HG02798 (cell line): ENCODE measurements around the gene TRRAP.

ENCODE experiments used
- ATAC-seq: cut with Tn5 transposase; IDR thresholded peaks from one replicate; pipeline ENCODE4 v1.9.1; 2021; ENCODE audit warnings: mild to moderate bottlenecking; ENCODE audit not compliant: unreplicated experiment, poor library complexity

Gene TRRAP

DNA sequence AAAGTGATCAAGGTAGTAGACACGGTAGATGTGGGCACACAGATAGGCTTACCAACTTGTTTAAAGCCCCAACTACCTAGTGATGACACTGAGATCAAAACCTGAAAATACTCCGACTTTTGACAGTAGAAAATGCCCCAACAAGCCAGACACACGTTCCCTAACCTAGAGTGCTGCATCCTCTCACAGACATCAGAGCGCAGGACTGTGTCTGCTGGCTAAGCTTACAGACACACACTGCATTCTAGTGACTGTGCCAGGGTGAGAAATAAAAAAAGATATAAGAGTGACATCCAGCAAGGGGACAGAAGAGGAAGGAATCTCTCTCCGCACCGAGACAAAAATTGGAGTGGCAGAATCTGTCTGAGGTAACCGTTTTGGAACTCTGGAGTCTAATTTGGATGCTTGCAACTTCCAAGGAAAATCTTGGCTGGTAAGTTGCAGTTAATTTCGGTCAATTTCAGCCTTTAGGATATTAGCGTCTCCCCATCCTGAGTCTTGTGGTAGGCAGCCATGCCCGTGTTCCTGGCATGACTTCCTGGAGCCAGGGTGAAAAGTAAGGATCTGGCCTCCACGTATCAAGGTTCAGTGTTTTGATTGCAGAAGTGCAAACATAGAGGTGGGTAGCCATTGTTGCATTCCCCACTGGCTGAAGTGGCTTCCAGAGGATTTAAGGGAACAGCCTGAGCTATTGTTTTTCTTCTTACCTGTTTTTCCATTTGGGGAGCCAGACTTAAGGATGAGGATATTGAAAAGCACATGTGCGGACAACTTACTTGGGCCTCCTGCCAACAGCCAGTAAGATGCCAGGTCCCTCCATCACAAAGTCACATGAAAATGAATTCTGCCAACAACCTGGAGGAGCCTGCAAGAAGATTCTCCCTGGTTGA, 141.4 kb downstream of the TRRAP start:
- ATAC-seq: no peak

DNA sequence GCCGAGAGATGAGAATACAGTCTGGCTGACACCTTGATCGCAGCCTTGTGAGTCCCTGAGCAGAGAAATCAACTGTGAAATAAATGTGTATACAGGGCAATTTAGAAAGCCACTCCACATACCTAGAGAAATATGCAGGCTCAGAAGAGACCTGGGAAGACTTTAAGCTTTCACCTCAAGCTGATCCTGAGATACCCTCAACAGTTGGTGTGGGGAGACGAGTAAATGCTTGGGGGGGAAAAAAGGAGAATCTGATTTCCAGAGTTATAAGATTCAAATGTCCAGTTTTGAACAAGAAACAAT, 142.0 kb downstream of the TRRAP start:
- no peak for ATAC-seq

DNA sequence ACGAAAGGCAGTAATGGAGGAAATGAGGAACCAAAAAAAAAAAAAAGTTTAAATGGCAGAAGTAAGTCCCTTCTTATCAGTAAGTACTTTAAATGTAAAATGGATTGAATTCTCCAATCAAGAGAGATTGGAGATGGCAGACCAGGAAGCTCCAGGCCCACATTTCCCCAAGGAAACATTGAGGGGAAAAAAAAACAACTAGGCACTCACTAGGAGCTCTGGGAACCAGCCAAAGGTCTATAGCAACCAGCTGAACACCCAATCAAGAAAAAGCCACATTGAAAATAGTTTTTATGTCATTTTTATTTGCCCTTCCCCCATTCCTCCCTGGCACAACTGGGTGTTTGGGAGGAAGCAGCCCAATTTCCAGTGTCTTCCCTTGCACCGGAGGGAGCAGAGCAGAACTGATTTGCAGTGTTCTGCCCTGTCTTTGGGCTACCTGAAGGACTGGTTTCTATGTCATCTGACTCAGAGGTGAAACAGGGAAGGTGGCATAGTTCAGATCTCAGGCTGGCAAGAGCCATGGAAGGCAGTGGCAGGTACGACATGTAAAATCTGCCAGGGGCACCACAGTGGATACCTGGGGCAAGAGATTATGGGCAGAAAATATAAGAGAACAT, 143.7 kb downstream of the TRRAP start:
- no peak for ATAC-seq

DNA sequence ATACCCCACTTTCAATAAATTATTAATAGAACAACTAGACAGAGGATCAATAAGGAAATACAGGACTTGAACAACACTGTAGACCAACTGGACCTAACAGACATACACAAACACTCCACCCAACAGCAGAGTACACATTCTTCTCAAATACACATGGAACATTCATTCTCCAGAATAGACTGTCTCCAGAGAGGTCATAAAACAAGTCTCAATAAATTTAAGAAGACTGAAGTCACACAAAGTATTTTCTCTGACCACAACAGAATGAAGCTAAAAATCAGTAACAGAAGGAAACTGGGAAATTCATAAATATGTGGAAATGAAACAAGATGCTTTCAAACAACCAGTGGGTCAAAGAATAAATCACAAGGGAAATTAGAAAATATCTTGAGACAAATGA, 145.7 kb downstream of the TRRAP start:
- ATAC-seq: no peak

DNA sequence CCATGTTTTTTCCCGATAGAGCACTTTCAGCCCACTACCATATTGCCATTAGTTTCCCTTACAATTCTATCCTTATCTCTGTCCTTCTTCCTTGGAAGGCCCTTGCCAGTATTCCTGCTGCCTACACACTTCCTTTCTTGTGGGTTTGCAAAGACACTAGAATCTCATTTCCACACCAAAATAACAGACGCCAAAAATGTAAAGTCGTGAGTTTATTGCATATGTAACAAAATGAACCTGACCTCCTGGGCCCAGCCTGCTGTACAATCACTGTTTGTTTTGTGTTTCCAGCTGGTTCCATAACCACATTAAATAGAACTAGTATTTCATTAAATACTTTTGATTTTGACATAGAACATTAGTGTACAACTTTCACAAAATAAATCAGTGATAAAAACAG, 148.9 kb downstream of the TRRAP start:
- no peak for ATAC-seq

DNA sequence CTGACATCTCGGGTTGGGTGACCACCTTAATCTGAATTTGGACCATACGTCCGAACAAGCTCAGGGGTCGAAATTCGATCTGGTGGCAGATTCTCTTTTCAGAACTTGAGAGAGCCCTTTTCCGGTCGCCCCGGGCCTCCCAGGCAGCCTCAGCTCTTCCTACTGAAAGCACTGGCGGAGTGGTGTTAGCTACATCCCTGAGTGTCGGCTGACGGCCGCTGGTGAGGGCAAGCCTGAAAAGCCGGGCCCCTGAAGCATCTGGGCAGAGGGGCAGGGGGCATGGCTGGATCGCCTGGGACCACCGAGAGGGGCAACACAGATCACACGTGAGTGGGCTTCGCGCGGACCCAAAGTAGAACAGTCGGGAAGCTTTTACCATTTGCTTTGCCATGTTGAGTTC, 149.5 kb downstream of the TRRAP start:
- no peak for ATAC-seq

DNA sequence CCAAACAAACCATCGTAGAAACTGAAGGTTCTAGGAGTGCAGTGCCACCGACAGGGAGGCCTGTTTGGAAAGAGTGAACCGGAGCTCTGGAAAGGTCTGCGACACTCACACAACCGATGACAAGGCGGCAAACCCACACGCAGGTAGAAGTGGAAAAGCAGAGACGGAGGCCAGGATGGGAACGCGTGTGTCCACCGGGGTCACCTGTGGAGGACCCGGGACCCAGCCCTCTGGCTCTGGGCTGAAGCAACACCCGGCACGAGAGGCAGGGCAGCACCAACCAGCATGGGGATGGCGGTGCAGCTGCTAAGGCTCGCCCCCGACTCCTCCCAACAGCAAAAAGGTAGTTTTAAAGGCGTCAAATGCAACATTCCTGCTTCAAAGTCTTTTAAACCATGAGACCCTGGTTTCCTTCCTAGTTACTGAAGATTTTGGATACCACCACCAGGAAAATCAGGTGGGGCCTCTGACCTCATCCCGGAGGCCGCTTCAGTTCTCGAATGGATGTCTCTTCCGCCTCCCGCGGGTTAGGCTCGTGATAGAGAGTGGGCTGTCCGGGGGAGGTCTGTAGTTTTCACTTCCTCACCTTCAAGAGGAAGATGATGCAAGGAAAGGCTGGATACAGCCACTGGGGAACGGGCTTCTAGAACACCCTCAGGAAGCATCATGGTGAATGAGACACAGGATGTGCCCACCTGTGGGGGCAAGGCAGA, 150.1 kb downstream of the TRRAP start:
- ATAC-seq: no peak

DNA sequence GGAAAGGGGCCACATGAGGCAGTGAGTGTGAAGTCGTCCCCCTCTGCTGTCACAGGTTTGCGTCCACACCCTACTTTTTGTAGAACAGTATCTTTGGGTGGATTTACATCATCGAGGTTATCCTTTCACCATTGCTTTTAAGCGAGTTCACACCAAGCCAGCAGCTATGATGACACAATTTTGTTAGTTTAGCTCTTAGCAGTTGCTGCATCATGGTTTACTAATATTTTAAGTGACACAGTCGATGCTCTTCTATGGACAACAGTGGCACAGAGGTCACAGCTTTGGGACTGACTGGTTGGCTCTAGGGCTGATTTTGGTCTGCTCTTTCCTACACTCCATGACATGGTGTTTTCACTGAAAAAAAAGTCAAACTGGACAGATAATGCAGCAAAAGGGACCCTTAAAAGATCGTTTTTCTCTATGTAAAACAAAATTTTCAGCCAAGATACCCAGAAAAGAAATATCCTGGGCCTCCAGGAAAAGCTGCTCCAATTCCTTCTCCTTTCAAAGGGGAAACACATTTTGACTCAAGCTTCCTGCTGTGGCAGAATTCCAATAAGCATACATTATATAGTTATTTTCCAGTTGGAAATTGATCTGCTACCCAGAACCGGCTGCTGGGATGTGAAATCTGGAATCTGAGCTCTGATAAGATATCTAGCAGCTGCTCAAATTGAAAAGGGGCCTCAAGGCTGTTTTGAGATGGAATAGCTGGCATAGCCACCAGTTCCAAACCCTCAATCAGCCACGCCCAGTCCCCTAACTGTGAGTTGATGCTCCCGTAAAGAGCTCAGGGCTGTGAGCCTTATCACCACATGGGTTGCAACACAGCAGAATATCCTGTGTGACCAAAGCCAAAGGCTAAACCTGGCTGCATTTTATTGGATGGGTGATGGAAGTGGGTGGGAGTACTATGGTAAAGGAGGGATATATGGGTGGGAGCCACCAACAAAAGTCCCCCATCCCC, 151.4 kb downstream of the TRRAP start:
- ATAC-seq: no peak

DNA sequence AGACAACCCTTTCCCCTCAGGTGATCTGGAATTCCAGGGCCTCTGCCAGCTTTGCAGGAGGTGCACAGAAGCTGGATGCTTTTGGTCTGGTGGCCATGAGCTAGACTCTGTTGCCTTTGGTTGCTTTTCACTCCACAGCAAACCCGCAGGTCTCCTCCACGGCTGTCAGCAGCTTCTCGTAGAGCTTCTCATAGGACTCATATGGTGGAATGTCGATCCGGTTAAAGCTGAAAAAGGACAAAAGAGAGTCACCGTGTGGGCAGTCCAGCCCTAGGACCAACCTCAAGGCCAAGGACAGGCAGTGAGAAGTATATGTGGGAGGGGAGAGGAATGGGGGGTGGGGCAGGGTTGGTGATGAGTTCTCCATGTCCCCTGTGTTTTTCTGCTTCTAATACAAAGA, 152.1 kb downstream of the TRRAP start:
- ATAC-seq: no peak

DNA sequence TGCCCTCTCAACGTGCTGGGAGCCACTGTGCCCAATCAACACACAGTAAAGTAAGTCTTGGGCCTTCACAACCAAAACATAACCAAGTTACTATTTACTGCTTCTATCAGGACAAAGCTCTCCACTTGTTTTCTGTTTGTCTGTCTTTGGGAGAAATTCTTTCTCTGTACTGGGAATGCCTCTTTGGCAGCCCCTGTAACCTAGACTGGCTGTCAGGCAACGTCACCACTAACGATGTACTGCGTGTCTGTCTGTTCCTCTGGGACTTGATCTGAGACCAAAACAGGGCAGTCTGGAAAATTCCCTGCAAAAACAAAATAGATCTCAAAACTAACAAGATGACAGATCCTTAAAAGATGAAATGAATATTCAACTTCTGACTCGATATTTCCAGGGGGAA, 152.6 kb downstream of the TRRAP start:
- ATAC-seq: no peak

DNA sequence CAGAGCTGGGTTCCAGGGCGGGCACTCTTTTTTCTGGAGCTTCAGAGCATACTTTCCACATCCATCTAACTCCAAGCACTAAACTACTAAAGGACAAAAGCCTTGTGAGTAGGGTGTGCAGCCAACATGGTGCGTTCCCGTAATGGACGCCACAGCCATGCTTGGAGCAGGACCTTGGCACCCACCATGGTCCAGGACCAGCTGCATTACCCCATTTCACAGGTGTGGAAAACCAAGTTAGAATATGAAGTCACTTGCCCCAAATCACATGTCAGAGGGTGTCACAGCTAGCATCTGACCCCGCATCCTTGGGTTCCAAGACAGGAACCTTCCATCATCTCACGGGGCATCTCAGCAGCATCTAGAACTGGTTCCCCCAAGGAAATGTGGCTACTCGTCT, 153.2 kb downstream of the TRRAP start:
- ATAC-seq: no peak

DNA sequence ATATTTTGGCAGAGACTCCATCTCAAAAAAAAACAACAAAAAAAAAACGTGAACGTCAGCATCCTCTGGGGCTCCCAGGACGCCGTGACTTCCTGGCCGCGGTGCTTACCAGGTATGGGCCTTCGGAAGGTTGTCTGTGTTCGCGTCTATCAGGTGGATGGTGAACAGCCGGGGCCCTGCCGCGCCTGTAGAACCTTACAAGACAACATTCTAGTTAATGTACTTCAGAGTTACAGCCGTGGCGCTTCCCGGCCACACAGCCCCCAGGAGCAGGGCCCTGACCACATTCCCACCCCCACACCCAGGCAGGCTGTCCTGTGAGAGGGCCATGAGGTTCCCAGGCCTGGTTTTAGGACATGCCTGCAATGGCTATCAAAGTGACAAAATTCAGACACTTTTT, 154.6 kb downstream of the TRRAP start:
- no peak for ATAC-seq

DNA sequence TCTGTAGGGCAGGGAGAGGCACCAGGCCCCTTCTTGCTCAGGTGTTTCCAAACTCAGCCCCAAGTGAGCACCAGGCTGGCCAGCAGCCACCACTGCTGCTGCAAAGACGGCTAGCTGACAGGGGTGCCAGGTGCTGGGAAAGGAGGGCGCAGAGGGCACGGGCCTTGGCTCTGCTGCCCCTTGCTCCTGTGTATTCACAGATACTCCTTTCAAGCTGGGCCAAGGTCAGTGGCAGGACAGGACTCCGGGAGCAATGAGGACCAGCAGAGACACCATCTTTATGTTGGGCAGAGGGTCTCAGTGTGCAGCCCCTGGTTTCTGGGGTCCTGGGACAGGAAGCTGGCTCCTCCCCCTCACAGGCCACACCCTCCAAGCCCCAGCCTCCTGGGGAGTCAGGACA, 155.4 kb downstream of the TRRAP start:
- ATAC-seq: no peak

DNA sequence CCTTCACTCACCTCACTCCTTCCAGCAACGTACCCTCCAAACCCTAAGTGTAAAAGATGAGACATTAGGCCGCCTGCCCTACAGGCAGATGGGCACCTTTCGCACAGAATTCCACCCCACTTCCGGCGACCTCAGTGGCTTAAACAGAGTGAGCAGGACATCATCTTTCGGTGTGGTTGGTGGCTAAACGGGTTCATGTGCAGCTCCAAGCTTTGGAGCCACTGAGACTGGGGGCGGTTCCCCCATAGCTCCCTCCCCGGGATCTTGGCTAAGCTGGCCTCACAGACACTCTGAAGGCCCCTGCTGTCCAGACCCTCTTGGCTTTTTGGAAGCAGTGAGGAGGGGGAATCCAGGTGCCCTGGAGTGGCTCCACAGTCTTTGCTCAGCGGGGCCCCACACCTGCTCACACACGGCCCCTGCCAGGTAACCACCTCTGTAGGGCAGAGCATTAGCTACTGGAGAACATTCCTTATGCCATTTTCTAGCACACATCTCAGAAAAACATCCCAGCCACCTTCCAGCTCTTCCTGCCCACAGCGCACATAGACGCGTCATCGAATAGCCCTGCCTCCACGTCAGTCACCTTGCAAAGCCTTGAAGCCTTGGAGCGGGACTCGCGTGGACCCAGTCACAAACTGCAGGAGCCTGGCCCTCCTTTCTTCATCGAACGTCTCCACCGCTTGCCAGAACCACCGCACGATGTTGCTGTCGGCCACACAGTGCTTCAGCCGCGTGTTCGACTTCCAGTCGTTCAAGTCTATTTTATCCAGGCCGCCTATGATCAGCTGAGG, 156.8 kb downstream of the TRRAP start:
- ATAC-seq: no peak

DNA sequence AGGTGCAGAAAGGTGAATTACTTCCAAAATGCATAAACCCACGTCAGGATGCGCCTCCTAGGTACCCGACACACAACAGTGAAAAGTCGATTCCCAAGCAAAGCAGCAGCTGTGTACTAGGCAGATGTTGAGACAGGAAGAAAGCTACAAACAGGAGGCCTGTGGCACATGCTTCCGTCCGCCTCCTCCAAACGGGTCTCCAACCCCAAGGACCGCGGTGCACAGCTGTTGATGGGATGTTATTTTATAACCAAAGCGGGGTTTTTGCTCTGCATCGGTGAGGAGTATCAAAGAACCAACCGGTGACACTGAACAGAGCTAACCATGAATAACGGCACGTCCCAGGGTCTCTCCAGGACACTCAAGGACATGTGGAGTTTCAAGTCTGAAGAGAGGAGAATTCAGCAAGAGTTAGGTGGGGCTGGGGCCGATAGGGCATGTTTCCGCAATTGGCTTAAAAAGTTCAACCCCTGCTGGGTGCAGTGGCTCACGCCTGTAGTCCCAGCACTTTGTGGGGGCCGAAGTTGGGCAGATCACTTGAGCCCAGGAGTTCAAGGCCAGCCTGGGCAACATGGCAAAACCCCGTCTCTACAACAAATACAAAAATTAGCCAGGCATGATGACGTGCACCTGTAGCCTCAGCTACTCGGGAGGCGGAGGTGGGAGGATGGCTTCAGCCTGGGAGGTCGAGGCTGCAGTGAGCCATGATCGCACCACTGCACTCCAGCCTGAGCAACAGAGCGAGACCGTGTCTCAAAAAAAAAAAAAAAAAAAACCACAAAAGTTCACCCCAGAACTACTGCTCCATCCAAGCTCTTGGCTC, 157.6 kb downstream of the TRRAP start:
- no peak for ATAC-seq

DNA sequence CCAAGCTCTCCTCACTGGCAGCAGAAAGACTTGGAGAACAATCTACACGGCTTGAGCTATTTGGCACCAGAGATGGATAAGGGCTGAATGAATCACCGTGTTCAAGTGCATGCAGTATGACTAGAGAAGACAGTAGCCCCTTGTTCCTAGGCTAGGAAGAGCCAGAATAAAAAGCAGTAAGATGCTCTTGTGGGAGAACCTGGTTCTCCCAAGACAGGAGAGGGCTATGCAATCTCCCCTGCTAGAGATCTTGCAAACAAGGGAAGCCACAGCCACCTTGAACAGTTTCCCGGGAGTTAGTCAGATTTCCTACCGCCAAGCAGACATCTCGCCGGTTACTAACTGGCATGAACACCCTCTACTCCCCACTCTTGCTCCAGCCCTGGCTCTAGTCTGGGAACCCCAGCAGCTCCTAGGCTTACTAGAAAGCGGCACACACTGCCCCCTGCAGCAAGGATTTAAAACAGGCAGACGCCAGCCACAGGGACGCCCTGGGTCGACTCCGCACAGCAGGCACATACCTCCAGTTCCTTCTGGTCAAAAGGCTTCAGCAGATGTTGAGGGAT, 158.3 kb downstream of the TRRAP start:
- ATAC-seq: no peak

DNA sequence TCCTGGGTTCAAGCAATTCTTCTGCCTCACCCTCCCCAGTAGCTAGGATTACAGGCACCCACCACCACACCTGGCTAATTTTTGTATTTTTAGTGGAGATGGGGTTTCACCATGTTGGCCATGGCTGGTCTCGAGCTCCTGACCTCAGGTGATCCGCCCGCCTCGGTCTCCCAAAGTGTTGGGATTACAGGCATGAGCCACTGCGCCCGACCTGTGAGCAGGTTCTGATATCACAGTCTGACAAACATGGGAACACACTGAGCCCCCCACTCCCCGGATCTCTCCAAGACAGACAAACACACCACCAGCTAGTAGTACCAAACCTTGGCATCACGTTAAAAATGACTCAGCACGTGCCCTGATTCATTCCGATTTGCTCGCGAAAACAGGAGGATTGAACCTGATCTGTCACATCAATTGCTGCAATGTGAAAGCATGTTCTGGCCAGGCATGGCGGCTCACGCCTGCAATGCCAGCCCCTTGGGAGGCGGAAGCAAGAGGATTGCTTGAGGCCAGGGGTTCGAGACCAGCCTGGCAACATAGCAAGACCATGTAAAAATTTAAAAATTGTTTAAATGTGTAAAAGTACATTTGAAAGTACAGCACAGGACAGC, 159.1 kb downstream of the TRRAP start:
- ATAC-seq: no peak
